ENCODE measurements around the gene ZNF98.

Gene ZNF98

DNA sequence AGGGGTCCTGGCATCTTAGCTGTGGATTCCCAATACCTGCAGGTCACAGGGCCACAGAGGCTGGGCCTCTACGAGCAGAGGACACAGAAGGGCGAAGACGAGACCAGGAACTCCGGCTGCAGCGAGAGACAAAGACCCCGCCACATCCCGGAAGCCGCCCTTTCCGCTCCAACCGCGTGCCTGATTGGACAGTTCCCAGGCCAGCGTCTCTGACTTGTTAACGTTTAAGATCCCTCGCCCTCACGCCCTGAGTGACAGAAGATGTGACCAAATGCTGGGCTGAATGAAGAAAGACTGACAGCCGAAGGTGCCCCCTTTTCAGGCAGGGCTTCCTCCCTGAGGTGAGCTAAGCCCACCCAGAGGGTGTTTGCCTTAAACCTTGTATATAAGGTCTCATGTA lies at the start of gene ZNF98:
Gene ZNF98, minus strand, starts transcription at position 136 of the 400 bp plus-strand sequence. Its CDS starts 122 bp downstream, at position 14.
- peak; percentile 66 for DNase-seq (ENCODE audit: low spot score)

DNA sequence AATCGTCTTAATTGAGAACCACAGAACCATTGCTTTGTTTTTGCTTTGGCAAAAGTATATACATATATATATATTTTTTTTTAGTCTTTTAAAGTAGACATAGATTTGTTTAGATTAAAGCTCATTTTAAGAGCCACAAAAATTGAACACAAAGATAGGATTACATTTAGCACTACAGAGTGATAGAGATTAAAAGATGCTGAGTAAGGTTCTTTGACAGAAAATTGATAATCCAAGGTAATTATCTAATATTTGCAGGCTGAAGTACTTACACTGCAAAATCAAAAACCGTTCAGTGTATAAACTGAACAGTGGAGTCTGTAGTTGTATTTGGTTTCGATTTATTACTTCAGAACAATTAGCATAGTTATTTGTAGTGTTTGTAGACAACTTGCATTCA lies 24.5 kb upstream of the ZNF98 start:
- DNase-seq (ENCODE audit: low spot score) = no peak

DNA sequence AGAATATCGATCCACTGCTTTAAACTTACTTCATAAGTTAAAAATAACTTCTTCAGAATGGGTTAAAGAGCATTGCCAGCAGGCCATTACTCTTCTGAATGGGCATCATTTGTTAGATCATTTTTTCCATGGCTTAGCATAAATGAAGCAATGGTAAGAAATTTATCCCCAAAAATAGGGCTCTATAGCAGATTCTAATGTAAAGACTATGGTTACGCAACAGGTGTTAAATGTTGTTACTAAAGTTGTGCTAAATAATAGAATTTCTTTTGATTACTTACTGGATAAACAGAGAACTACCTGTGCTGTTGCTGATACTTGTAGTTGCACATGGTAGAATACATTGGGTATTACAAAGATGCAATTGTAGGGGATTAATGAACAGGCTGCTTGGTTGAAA lies 15.9 kb upstream of the ZNF98 start:
- DNase-seq (ENCODE audit: low spot score) = no peak

DNA sequence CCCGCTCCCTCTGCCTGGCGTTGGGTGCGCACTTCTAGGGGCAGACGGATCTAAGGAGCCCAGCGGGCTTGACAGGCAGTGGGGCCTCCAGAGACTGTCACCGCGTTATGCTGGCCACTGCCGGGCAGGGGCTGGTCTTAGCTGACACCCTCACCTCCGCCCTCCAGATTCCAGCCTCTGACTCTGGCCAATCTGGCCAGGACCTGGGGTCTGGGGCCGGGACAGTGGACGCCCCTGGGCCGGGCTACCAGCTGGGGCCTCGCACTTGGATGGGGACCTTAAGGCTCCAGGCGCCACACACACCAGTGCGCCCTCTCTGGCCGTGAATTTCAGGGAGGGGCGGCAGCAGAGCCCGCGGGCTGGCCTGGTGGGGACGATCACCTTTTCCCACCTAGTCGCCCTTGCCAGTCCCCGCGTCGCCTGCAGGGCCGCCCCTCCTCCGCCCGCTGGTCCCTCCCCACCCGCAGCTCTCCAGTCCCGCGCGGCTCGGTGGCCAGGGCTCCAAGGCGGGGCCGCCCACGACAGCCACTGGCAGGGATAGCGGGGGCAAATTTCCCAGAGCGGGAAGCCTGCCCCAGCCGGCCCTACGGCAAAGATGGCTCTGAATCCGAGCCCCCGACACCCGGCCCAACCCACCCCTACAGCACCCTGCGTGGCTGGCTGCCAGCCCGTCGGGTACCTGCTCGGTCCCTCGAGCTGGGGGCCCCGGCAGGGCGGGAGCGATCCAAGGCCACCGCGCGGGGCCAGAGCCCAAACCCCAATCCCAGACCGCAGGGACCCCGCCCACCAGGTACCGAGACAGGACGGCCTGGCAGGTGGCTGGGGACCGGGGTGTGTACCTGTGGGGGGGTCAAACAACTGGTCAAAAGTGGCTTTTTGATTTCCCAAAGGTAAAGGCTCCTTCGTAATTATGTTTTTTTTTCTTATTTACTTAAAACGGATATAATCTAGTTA lies 6.1 kb upstream of the ZNF98 start:
- no peak for DNase-seq (ENCODE audit: low spot score)

DNA sequence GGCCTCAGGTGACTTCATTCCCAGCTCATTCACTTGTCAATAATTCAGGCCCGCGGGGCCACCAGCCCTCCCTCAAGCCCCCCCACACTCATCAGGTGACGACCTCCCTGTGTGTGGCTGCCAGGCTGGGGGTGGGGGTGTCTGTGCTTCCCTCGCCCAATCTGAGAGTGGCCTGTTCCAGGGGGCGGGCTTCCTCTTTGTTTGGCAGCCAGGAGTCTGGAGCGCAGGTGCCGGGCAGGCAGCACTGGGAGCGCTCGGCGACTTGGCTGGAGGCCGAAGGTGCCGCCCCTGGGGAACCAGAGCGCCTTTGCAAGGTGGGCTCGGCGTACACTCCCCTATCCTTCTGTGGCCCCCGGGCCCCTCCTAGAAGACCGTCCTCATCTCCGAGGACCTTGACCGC lies 5.4 kb upstream of the ZNF98 start:
- DNase-seq (ENCODE audit: low spot score) = no peak

DNA sequence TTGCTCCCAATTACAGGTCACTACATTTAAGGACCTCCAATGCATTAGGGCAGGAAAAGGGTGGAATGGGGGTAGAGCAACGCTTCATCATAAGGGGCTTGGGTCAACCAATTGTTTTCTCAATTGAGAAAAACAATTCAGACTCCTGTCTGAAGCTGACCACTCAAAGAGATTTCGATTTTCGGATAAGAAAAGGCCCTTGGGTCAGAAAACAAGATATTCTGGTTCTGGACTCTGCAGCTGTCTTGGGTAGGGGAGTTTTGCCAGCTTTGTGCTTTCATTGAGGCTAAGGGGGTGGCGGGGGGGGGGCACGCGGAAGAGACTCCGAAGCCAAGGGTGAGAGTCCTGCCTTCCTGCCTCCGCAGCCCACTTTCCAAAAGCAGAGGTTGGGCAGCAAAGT lies 4.8 kb upstream of the ZNF98 start:
- DNase-seq (ENCODE audit: low spot score) = no peak

DNA sequence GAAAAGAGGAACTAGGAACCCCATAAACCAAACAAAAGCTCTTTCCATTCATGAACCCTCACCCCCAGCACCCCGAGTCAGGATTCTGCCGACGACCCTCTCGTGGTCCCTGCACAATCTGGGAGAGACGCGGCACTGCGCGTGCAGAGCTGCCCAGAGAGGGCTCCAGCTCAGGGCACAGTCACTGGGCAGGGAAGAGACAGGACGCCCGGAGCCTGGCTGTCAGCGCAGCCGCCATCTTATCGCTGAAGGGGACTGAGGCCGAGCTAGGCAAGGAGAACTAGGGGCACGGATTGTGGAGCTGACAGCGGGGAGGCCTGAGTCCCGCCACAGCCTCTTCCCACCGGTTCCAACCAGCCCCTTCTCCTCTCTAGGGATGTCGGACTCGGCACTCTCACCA lies 349 bp downstream of the ZNF98 start:
- DNase-seq (ENCODE audit: low spot score) = no peak

DNA sequence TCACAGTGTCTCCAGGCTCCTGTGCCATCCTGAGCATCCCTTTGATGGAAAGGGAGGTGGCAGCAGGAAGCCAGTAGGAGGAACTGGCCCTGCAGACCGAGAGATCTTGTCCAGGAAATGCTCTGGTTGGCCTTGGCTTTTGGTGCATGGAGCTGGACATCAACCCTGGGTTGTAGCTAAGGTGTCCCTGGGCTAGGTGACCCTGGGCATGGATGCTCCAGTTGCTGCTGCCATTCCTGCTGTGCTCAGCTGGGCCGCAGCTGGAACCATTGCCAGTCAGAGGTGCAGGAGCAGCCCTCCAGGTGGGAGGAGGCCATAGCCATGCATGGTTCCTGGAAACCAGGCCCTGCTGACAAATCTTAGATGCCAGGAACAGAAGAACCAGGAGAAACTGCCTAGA lies 67.5 kb downstream of the ZNF98 start:
- no peak for DNase-seq (ENCODE audit: low spot score)
